Activated CD4-positive, alpha-beta T cell treated with anti-CD3 and anti-CD28 coated beads, Interleukin-2, amount 10 ng/mL, durations not matched to agents 24 days and 14 days (primary cell): ENCODE results near the gene CPEB4. TPM values are rescaled to one million over a fixed set of nuclear protein-coding genes. Genes with fewer than 3 reads are reported as not detected.

ENCODE experiments used
- DNase-seq: peaks from one replicate; pipeline ENCODE4 v3.0.0; 2022
- H3K27ac Mint-ChIP-seq: one replicate; pipeline ENCODE4 v1.8.0; 2022; ENCODE audit warnings: mild to moderate bottlenecking, mixed read lengths
- H3K27me3 Mint-ChIP-seq: one replicate; pipeline ENCODE4 v1.8.0; 2022; ENCODE audit warnings: mixed read lengths
- H3K36me3 Mint-ChIP-seq: one replicate; pipeline ENCODE4 v1.8.0; 2022; ENCODE audit warnings: low read depth, mild to moderate bottlenecking, mixed read lengths
- H3K4me1 Mint-ChIP-seq: one replicate; pipeline ENCODE4 v1.8.0; 2021; ENCODE audit warnings: mixed read lengths
- H3K4me3 Mint-ChIP-seq: one replicate; pipeline ENCODE4 v1.8.0; 2022; ENCODE audit warnings: mild to moderate bottlenecking, moderate library complexity, mixed read lengths
- H3K9me3 Mint-ChIP-seq: one replicate; pipeline ENCODE4 v1.8.0; 2021; ENCODE audit warnings: mixed read lengths
- intact Hi-C: fragments of 100-400 bp; cut with micrococcal nuclease; formaldehyde crosslinking; loops from one replicate; pipeline ENCODE4 v1.15.1; 2023
- total RNA-seq: library from RNA; stranded (reverse); gene quantifications from 2 replicates; pipeline ENCODE4 v1.2.3, GENCODE V29; 2022

Gene CPEB4
- total RNA-seq, 1 donor from 2014 or later = 8.8 TPM

DNA sequence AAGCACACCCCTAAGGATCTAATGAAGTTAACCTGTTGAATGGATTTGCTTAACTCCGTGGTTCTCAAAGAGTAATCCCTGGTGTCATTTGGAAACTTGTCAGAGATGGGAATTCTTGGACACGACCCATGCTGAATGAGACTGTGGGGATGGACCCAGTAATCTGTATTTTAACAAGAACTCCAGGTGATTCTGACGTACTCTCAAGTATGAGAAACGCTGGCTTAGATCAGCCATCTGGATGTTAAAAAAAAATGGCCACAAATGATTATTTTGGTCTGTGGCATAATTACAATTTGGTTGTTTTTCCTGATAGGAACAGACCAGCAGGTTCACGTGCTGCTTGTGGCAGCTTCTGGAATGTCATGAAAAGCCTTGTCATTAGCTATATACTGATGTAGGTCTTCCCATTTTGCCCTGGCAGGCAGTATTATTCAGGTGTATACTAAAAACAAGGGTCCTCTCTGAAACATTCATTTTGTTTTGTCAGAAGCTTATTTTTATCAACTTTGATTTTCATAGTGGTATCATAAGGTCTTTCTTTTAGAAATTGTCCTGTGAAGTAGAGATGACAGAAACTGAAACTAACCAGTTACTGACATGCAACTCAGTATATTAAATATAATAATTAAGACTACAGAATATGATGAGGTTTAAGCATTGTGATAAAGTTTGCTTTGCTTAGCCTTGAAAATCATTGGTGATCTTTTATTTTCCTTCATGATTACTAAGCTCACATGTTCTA, 15.4 kb downstream of the CPEB4 start:
- Mint-ChIP-seq H3K27ac (no peak overlapping the region), H3K27me3 (no peaks in the 10 kb centered on the region), H3K4me1 (peaks cover 4% of the 10 kb centered on the region), H3K9me3 (no peaks in the 10 kb centered on the region), H3K36me3 (peaks cover 2% of the 10 kb centered on the region), H3K4me3 (no peak overlapping the region)
- intact Hi-C loops = no loop called here
- no peak for DNase-seq

DNA sequence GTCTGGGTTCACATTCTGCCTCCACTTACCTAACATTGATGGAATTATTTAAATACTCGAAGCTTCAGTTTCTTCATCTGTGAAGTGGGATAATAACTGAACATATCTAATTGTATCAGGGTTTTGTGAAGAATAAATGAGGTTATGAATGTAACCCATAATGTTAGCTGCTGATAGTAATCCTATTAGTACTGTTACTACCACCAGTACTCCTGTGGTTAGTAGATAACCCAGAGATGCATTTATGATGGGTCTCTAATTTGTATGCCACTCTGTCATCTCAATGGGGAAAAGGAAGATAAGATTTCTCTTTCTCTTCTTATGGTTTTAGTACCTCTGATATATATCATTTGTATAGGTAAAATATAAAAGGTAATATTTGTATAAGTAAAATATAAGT, 16.0 kb downstream of the CPEB4 start:
- H3K27me3 Mint-ChIP-seq = no peaks in the 10 kb centered on the region
- DNase-seq = no peak
- intact Hi-C loops = no loop called here
- peaks cover under 1% of the 10 kb centered on the region for H3K36me3 Mint-ChIP-seq
- no peak overlapping the region for H3K27ac Mint-ChIP-seq
- peaks cover 4% of the 10 kb centered on the region for H3K4me1 Mint-ChIP-seq
- H3K4me3 Mint-ChIP-seq = no peak overlapping the region
- no peaks in the 10 kb centered on the region for H3K9me3 Mint-ChIP-seq

DNA sequence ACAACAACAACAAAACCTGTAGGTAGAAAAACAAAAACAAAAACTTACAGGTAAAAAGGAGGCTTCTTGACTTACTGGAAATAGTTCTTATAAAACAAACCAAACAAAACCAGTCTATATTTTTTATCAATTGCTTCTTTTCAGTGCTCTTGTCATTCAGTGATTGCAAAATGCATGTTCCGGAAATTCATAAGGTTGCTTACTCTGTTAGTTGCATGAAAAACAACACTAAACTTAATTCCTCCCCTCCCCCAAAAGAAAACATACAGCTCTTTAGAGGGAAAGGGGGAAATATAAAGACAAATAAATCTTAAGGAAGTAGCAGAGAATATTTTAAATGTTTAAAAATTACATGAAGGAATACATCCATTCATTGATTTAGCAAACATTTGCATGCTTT, 19.1 kb downstream of the CPEB4 start:
- no peak for DNase-seq

DNA sequence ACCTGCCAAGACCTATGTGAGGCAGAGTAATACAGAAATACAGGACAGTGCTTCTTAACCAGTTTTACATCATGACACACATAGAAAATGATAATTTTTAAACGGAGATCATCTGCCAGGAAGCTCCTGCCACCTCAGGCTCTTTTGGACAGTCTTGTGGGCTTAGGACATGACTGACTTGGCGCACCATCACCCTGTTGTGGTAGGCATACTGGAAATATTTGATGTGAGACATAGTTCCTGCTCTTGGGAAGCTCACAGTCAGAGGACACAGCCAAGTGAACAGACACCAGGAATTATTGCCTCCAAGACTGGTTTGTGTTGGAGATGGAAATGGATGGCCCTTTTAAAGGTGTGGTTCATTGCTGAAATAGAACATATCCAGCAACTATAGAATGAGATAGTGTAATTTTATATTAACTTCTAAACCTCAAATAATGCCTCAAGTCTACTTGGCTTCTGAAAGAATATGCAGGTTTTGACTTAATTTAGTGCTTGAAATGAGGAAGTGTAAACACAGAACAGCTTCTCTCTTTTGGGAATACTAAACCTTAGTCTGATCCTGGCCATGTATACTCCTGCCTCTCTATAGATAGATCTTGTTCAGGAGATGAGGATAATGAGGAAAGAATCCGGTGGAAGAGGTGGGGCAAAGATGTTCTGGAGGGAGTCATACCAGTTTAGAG, 19.7 kb downstream of the CPEB4 start:
- DNase-seq = no peak
- intact Hi-C loops = no loop called here
- Mint-ChIP-seq H3K36me3 (peaks cover 1% of the 10 kb centered on the region), H3K4me3 (no peak overlapping the region), H3K27ac (no peak overlapping the region), H3K27me3 (no peaks in the 10 kb centered on the region), H3K4me1 (no peaks in the 10 kb centered on the region), H3K9me3 (no peaks in the 10 kb centered on the region)

More for the DNA sequence above, 19.1 kb downstream of the CPEB4 start:
- Mint-ChIP-seq H3K36me3 (peaks cover 1% of the 10 kb centered on the region), H3K27ac (no peak overlapping the region), H3K4me1 (no peaks in the 10 kb centered on the region), H3K9me3 (no peaks in the 10 kb centered on the region), H3K27me3 (no peaks in the 10 kb centered on the region), H3K4me3 (no peak overlapping the region)
- intact Hi-C loops = no loop called here

DNA sequence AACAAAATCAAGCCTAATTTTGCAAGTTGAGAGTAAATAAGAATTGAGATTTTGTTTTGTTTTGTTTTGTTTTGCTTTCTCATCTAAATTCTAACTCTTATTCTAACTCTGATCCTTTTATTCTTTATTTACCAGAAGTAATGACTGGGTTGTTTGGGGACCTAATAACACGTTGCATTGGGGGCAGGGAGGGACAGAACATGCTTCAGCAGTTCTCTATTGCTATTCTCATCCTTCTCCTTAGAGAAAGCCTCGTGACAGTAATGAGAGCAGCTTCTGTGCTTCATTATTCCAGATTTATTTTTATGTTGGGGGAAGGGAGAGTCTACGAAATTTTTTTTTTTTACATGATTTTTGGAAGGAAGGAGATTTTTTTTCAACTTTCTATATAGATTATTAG, 21.1 kb downstream of the CPEB4 start:
- H3K4me3 Mint-ChIP-seq = no peak overlapping the region
- H3K4me1 Mint-ChIP-seq = no peaks in the 10 kb centered on the region
- intact Hi-C loops = no loop called here
- no peak overlapping the region for H3K27ac Mint-ChIP-seq
- DNase-seq = no peak
- H3K9me3 Mint-ChIP-seq = no peaks in the 10 kb centered on the region
- H3K27me3 Mint-ChIP-seq = no peaks in the 10 kb centered on the region
- H3K36me3 Mint-ChIP-seq = peaks cover 1% of the 10 kb centered on the region

DNA sequence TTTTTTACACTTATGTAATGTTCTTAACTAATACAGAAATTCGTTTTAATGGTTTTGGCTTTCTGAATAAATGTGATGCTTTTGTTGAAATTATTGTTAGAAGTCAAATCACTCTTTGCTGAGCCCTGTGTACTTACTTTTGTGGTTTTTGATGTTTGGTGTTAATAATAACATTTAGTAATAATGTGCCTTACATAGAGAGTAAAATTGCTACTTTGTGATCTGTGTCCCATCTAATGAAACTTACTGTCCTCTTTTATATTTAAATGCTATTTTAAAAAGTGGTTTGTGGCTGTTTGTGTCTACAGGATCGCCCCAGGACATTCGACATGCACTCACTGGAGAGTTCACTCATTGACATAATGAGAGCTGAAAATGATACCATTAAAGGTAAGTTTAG, 22.1 kb downstream of the CPEB4 start:
- Mint-ChIP-seq H3K27me3 (no peaks in the 10 kb centered on the region), H3K9me3 (no peaks in the 10 kb centered on the region), H3K36me3 (peaks cover 1% of the 10 kb centered on the region), H3K4me3 (no peak overlapping the region), H3K4me1 (no peaks in the 10 kb centered on the region), H3K27ac (no peak overlapping the region)
- intact Hi-C loops = no loop called here
- DNase-seq = no peak

DNA sequence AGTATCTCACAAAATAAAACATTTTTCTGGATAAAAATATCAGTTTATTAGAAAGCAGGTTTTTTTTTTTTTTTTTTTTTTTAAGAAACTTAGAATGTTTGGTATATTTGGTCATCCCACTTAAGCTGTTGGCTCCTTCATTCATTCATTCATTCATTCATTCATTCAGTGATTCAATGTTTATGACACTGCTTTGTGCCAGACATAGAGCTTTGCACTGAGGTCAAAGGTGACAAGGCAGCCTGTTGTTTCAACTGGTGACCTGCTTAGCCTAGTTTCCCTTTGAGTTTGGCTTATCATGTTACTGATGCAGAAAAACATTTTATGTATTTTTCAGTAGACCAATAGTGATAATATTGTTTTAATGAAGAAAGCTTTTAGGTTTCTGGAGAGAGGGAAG, 23.5 kb downstream of the CPEB4 start:
- Mint-ChIP-seq H3K4me1 (peaks cover 2% of the 10 kb centered on the region), H3K9me3 (no peaks in the 10 kb centered on the region), H3K4me3 (no peak overlapping the region), H3K27me3 (no peaks in the 10 kb centered on the region), H3K27ac (no peak overlapping the region), H3K36me3 (peaks cover 3% of the 10 kb centered on the region)
- intact Hi-C loops = no loop called here
- DNase-seq = no peak

DNA sequence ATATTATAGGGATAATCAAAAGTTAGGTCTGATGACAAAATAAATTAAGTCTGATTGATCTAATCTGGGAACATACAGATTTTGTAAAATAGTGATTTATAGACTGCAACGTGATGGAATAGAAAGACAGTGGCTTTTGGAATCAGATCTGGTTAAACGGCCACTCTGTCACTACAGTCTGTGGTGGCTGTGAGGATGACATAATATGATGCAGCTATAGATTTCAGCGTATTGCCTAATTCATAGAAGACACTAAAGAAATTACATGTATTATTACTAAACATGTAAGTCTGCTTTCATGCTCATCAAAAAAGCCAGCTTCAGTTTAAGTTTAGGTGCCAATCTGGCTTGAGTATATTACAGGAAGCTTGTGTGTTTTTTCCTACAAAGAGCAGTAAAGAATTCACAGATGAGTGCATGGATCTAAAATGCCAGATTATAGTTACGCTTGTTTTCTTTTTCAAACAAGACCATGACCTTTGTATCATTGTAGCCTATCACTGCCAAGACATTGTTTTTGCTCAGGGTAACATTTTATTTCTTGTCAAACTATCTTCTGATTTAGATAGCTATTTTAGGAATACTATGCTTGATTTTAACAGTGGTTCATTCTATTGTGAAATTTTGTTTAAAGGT, 25.7 kb downstream of the CPEB4 start:
- Mint-ChIP-seq H3K4me3 (no peak overlapping the region), H3K9me3 (no peaks in the 10 kb centered on the region), H3K4me1 (peaks cover 2% of the 10 kb centered on the region), H3K27me3 (no peaks in the 10 kb centered on the region), H3K27ac (no peak overlapping the region), H3K36me3 (peaks cover 3% of the 10 kb centered on the region)
- DNase-seq = no peak
- intact Hi-C loops = no loop called here

DNA sequence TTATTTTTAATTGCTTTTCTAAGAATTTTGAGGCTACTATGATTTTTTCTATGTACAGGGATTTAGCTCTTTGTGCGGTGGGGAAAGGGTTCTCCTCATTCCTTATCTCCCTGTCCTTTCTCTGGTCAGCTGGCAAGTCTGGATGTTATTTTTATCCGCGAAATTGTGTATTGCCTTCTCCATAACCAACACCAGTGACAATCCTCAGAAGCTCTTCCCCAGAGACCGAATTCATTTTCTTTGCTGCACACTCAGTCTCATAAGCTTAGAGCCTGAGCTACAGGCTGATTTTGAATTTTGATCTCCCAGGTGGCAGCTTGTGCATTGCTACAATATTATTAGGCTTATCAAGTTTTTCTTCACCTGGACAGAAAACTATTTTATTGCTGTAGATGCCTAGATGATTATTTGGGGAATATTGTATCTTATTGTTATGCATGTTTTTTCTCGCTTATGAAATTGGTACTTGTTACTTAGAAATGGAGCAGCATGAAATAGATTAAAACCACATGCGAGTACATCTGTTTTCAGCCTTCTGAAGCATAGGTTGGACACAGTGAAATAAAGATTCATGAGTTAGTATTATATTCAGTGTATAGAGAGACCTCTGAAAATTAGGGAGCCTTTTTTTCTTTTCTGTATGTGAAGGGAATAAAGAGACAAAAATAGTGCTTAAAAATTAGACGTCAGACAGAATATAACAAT, 27.3 kb downstream of the CPEB4 start:
- Mint-ChIP-seq H3K27me3 (no peaks in the 10 kb centered on the region), H3K9me3 (no peaks in the 10 kb centered on the region), H3K4me1 (peaks cover 2% of the 10 kb centered on the region), H3K4me3 (no peak overlapping the region), H3K27ac (no peak overlapping the region), H3K36me3 (peaks cover 3% of the 10 kb centered on the region)
- intact Hi-C loops = loop anchor here (5.0 kb wide), 1 partner anchor 57 kb away; no protein-coding TSS in a partner anchor
- DNase-seq = no peak

DNA sequence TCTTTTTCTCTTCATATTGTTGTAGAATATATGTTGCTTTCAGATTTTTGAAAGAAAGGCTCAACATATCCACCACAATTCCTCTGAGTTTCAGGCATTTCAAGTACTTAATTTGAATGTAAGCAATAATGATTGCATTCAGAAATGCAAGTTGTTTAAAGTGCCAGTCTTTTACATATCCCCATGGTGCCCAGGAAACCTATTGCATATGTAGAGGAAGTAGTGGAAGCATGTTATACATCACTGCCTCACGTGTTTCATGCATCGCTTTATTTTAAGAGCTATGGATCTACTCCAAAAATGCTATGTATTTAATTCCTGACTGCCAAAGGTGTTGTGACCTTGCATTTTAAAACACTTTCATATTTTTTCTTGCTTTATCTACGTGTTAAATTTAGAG, 28.1 kb downstream of the CPEB4 start:
- no peaks in the 10 kb centered on the region for H3K27me3 Mint-ChIP-seq
- intact Hi-C loops = loop anchor here (5.0 kb wide), 1 partner anchor 56 kb away; no protein-coding TSS in a partner anchor
- H3K4me3 Mint-ChIP-seq = no peak overlapping the region
- peaks cover 6% of the 10 kb centered on the region for H3K4me1 Mint-ChIP-seq
- H3K9me3 Mint-ChIP-seq = no peaks in the 10 kb centered on the region
- DNase-seq = no peak
- H3K36me3 Mint-ChIP-seq = peaks cover 3% of the 10 kb centered on the region
- no peak overlapping the region for H3K27ac Mint-ChIP-seq

DNA sequence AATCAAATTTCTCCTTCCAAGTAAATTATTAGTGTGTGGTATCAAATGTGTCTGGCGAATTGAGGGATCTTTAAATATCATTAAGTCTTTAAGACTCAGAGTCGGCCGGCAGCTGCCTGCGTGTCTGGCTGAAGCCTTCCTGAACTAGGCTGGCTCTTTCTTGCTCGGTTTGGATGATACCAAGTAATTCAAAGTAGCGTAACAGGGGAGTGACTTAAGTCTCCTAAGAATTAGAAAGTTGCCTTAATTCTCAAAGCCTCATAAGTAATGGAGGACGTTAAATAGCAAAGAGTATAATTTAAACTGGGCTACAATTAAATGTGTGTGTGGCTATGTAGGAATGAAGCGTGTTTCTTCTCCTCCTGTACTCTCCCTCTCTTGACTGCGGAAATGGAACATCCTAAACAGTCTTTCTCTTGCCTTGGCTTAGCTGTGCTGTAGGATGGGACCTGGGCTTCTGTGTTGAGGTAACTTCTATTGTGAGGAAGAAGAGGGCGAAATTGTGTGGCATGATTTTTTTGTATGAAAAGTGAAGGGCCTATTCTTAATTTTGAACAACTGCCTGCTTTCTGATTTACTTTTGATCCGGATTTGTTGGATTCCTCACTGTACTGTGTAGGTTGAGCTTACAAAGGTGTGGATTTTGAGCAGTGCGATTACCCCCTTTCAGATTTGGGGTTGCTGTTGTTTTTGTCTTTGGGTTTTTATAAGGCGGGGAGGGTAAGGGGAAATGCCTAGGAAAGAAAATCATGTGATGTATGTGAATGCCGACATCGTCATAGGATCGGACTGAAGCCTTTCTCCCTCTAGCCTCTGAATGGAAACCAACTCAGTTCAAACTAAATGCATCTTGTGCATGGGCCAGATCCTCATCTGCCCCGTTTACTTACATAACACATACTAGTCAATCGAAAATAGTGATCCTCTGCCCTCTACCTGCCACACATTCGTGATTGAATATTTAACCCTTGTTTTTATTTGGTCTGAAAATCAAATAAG, 29.9 kb downstream of the CPEB4 start:
- Mint-ChIP-seq H3K4me1 (peaks cover 7% of the 10 kb centered on the region), H3K27me3 (no peaks in the 10 kb centered on the region), H3K27ac (no peak overlapping the region), H3K9me3 (no peaks in the 10 kb centered on the region), H3K4me3 (no peak overlapping the region), H3K36me3 (peaks cover 1% of the 10 kb centered on the region)
- peak; percentile 85 for DNase-seq
- intact Hi-C loops = loop anchor here (1.0 to 5.0 kb wide), 3 partner anchors 30 to 302 kb away; partner anchors contain the start of genes BOD1 and CPEB4

DNA sequence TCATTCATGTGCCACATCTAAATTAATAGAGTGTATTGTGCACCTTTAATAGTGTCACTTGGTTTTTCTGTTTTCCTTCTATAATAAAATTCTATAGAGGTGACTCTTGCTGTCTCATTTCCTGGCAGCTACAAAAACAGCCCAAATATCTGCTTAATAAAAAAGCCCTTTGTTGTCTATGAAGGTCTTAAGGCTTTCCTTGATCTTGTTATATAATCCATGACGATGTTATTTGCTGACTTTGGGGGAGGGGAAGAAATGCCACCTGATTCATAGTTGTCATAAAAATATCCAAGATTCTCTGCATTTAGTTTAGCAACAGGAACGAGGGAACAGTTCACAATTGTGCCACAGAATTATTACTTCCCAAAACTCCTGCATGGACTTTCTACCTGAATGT, 31.3 kb downstream of the CPEB4 start:
- no peaks in the 10 kb centered on the region for H3K27me3 Mint-ChIP-seq
- no peaks in the 10 kb centered on the region for H3K9me3 Mint-ChIP-seq
- H3K4me1 Mint-ChIP-seq = peaks cover 8% of the 10 kb centered on the region
- H3K4me3 Mint-ChIP-seq = no peak overlapping the region
- no peak for DNase-seq
- intact Hi-C loops = loop anchor here (5.0 kb wide), 1 partner anchor 53 kb away; no protein-coding TSS in a partner anchor
- H3K36me3 Mint-ChIP-seq = peaks cover 1% of the 10 kb centered on the region
- H3K27ac Mint-ChIP-seq = no peak overlapping the region
